C4-2B (cell line): ENCODE data around the gene GDF7.

ENCODE experiments used
- CTCF ChIP-seq: fragments of 450-650 bp; conservative IDR thresholded peaks from 2 replicates; pipeline ENCODE4 v1.5.1; 2017; ENCODE audit warnings: mild to moderate bottlenecking
- ZFX ChIP-seq: fragments of 450-650 bp; IDR thresholded peaks from 2 replicates; pipeline ENCODE4 v1.6.1; 2017

- TF ChIP-seq CTCF (no peak), ZFX (no peak)
Observed at GRCh38 chr2:20638014-20638413, 28.9 kb upstream of the GDF7 start.
